Erythroblast (primary cell): ENCODE data around the gene SDK2.

ENCODE experiments used
- GATA1 ChIP-seq: IDR thresholded peaks from 2 replicates; pipeline ENCODE4 v1.6.1; 2011; ENCODE audit warnings: low read depth, mild to moderate bottlenecking, control low read depth, low read length, moderate library complexity
- POLR2A ChIP-seq: IDR thresholded peaks from 2 replicates; pipeline ENCODE4 v1.6.1; 2011; ENCODE audit warnings: mild to moderate bottlenecking, low read length

- TF ChIP-seq POLR2A: no peak
- TF ChIP-seq GATA1: no peak
Observed at GRCh38 chr17:73320601-73321264, 323.5 kb downstream of the SDK2 start.
